Measurements from ENCODE around the gene FKBP4. TPM values are rescaled to one million over a fixed set of nuclear protein-coding genes. Genes with fewer than 3 reads are reported as not detected.
A peak's percentile ranks its signal among the peaks of the same experiment; 100 is the strongest.

FKBP4 gene
- total RNA-seq, 1 donor from 2014 or later: 57.0 TPM

- Histone ChIP-seq H3K36me3 (peaks cover 88% of the 10 kb centered on the region), H3K9me3 (replicated peaks) (no peaks in the 10 kb centered on the region), H3K4me1 (no peaks in the 10 kb centered on the region), H3K27me3 (ENCODE audit: low read depth) (no peaks in the 10 kb centered on the region), H3K4me3 (no peak overlapping the region), H3K27ac (replicated peaks) (no peak overlapping the region)
- intact Hi-C loops (cut with micrococcal nuclease): no loop called here
- DNase-seq: no peak
- TF ChIP-seq, protein P1, sequence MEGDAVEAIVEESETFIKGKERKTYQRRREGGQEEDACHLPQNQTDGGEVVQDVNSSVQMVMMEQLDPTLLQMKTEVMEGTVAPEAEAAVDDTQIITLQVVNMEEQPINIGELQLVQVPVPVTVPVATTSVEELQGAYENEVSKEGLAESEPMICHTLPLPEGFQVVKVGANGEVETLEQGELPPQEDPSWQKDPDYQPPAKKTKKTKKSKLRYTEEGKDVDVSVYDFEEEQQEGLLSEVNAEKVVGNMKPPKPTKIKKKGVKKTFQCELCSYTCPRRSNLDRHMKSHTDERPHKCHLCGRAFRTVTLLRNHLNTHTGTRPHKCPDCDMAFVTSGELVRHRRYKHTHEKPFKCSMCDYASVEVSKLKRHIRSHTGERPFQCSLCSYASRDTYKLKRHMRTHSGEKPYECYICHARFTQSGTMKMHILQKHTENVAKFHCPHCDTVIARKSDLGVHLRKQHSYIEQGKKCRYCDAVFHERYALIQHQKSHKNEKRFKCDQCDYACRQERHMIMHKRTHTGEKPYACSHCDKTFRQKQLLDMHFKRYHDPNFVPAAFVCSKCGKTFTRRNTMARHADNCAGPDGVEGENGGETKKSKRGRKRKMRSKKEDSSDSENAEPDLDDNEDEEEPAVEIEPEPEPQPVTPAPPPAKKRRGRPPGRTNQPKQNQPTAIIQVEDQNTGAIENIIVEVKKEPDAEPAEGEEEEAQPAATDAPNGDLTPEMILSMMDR (IDR thresholded peaks at IDR 0.05; ENCODE audit: borderline replicate concordance): no peak
Observed at GRCh38 chr12:2826721-2827515, 32.1 kb downstream of the FKBP4 start.

GRCh38 chr12:2829275-2829674 lies 34.5 kb downstream of the FKBP4 start:
- DNase-seq: no peak
- Histone ChIP-seq H3K4me3 (no peak overlapping the region), H3K27me3 (ENCODE audit: low read depth) (no peaks in the 10 kb centered on the region), H3K9me3 (replicated peaks) (no peaks in the 10 kb centered on the region), H3K27ac (replicated peaks) (no peak overlapping the region), H3K4me1 (peaks cover 5% of the 10 kb centered on the region), H3K36me3 (peaks cover 69% of the 10 kb centered on the region)
- TF ChIP-seq, protein P1 (IDR thresholded peaks at IDR 0.05; ENCODE audit: borderline replicate concordance): no peak
- intact Hi-C loops (cut with micrococcal nuclease): no loop called here

- DNase-seq: no peak
- peaks cover 36% of the 10 kb centered on the region for H3K36me3 ChIP-seq
- H3K4me3 ChIP-seq: peak overlapping the region; percentile 56
- peaks cover 11% of the 10 kb centered on the region for H3K27me3 ChIP-seq (ENCODE audit: low read depth)
- no peaks in the 10 kb centered on the region for H3K9me3 ChIP-seq (replicated peaks)
- H3K4me1 ChIP-seq: peaks cover 22% of the 10 kb centered on the region
- intact Hi-C loops (cut with micrococcal nuclease): no loop called here
- TF ChIP-seq, protein P1 (IDR thresholded peaks at IDR 0.05; ENCODE audit: borderline replicate concordance): no peak
- peak overlapping the region; percentile 55 for H3K27ac ChIP-seq (replicated peaks)
Observed at GRCh38 chr12:2832550-2833127, 37.9 kb downstream of the FKBP4 start.

- peak overlapping the region; percentile 56 for H3K4me3 ChIP-seq
- H3K27ac ChIP-seq (replicated peaks): peak overlapping the region; percentile 55
- peaks cover 11% of the 10 kb centered on the region for H3K27me3 ChIP-seq (ENCODE audit: low read depth)
- peaks cover 22% of the 10 kb centered on the region for H3K4me1 ChIP-seq
- DNase-seq: no peak
- no peaks in the 10 kb centered on the region for H3K9me3 ChIP-seq (replicated peaks)
- H3K36me3 ChIP-seq: peaks cover 29% of the 10 kb centered on the region
- TF ChIP-seq, protein P1 (IDR thresholded peaks at IDR 0.05; ENCODE audit: borderline replicate concordance): no peak
- intact Hi-C loops (cut with micrococcal nuclease): no loop called here
Observed at GRCh38 chr12:2833327-2833726, 38.6 kb downstream of the FKBP4 start.

DNA sequence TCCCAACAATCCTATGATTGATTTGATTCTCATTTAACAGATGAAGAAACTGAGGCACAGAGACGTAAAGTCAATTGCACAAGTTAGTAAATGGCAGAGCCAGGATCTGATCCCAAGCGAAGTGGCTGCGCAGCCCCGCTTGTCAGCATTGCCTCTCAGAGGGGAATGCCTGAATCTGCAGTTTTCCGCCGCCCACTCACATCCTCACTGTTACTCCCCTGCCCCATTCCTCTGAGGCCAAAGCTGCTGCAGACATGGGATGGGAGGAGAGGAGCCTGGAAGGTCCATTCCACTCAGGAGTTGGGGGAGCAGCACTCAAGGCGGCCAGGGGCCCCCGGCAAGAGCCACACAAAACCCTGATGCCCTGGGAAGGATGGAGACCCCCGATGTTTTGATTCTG lies 39.0 kb downstream of the FKBP4 start:
- peak overlapping the region; percentile 55 for H3K27ac ChIP-seq (replicated peaks)
- intact Hi-C loops (cut with micrococcal nuclease): no loop called here
- peaks cover 22% of the 10 kb centered on the region for H3K4me1 ChIP-seq
- H3K27me3 ChIP-seq (ENCODE audit: low read depth): peaks cover 11% of the 10 kb centered on the region
- peaks cover 28% of the 10 kb centered on the region for H3K36me3 ChIP-seq
- peak overlapping the region; percentile 56 for H3K4me3 ChIP-seq
- TF ChIP-seq, protein P1 (IDR thresholded peaks at IDR 0.05; ENCODE audit: borderline replicate concordance): no peak
- H3K9me3 ChIP-seq (replicated peaks): no peaks in the 10 kb centered on the region
- no peak for DNase-seq

Measured in left ventricle myocardium inferior (tissue), 1 donor.